SK-N-SH (cell line): ENCODE results near the gene GAMT. TPM values are rescaled to one million over a fixed set of nuclear protein-coding genes. Genes with fewer than 3 reads are reported as not detected.

Source experiments
- ELF1 ChIP-seq: IDR thresholded peaks from 2 replicates; pipeline ENCODE4 v1.4.0; 2012
- FOSL2 ChIP-seq: IDR thresholded peaks from 2 replicates; pipeline ENCODE4 v1.4.0; 2012; ENCODE audit warnings: low read depth, mild to moderate bottlenecking, moderate library complexity, borderline replicate concordance
- GABPA ChIP-seq: IDR thresholded peaks from 2 replicates; pipeline ENCODE4 v1.4.0; 2012; ENCODE audit warnings: low read depth, mild to moderate bottlenecking
- GATA2 ChIP-seq: sonication (generic); formaldehyde crosslinking; IDR thresholded peaks from 2 replicates; pipeline ENCODE4 v1.5.0; 2020; ENCODE audit warnings: mild to moderate bottlenecking, missing genetic modification reagents
- JUND ChIP-seq: IDR thresholded peaks from 2 replicates; pipeline ENCODE4 v1.4.0; 2012
- MEF2A ChIP-seq: IDR thresholded peaks from 2 replicates; pipeline ENCODE4 v1.4.0; 2012; ENCODE audit warnings: low read depth, borderline replicate concordance
- POLR2AphosphoS5 ChIP-seq: IDR thresholded peaks from 2 replicates; pipeline ENCODE4 v1.6.1; 2012; ENCODE audit warnings: low read depth, low read length
- RFX5 ChIP-seq: IDR thresholded peaks from 2 replicates; pipeline ENCODE4 v1.6.1; 2012; ENCODE audit warnings: mild to moderate bottlenecking, improper control_type of control experiment, low read length
- polyA plus RNA-seq, 3 experiments: library from polyadenylated mRNA; depleted of rRNA; stranded (reverse); fragments of >200 nt; gene quantifications; 2 replicates each; pipeline ENCODE4 v1.2.3, GENCODE V29; 2012
- TF ChIP-seq, protein P1 (sequence below): IDR thresholded peaks from 2 replicates; pipeline ENCODE4 v1.6.1; 2012; ENCODE audit warnings: mild to moderate bottlenecking, low read depth, low read length, moderate library complexity
- TF ChIP-seq, protein P2 (sequence below): IDR thresholded peaks from 2 replicates; pipeline ENCODE4 v1.4.0; 2012; ENCODE audit warnings: low read depth, borderline replicate concordance
- TF ChIP-seq, protein P3 (sequence below): fragments of 150-350 bp; IDR thresholded peaks from 2 replicates; pipeline ENCODE4 v1.6.1; 2017; ENCODE audit warnings: antibody characterized with exemption, low read length, low read depth, borderline replicate concordance
- TF ChIP-seq, protein P4 (sequence below): IDR thresholded peaks from 2 replicates; pipeline ENCODE4 v1.4.0; 2012; ENCODE audit warnings: low read depth, borderline replicate concordance

Gene GAMT
- polyA plus RNA-seq, 1 of the 3 experiments (the other 2 are of a cell fraction): 85.3 TPM

DNA sequence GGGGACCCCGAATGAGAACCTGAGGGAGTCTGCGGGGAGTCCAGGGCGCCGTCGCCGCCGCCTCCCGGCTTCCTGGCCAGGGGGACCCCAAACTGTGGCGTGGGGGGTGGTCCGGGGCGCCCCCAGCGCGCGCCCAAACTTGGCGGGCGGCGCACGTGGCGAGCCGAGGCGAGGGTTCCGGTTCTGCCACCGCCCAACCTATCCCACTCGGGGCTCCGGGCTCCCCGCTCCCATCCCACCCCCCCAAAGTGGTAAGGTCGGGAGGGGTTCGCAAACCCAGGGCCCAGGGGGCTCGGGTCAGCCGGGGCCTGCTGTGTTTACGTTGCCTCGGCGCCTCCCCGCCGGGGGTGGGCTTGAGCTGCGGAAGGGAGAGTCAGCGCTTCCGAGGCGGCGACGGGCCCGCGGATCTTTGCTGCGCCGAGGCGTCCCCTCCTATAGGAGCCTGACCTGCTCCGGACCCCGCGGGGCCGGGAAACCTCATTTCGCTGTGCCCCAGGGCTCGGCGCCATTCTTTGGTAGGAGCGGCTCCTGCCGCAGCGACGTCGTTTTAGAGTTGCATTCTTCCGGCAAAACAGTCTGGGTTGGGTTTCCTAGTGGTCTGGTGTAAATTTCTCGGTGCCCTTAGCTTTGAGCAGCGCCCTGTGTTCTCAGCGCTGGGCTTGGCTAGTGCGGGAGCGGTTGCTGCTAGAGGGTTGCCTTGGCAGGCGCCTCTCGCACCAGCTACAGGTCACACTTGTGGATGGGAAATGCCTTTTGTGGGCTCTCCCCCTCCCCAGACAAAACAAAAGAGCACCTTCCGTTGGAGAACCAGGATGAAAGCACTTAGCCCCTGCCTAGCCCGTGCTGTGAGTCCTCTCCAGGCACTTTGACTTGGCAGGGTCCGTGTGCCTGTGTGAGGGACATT, 7.2 kb upstream of the GAMT start (continued):
- TF ChIP-seq, protein P1, sequence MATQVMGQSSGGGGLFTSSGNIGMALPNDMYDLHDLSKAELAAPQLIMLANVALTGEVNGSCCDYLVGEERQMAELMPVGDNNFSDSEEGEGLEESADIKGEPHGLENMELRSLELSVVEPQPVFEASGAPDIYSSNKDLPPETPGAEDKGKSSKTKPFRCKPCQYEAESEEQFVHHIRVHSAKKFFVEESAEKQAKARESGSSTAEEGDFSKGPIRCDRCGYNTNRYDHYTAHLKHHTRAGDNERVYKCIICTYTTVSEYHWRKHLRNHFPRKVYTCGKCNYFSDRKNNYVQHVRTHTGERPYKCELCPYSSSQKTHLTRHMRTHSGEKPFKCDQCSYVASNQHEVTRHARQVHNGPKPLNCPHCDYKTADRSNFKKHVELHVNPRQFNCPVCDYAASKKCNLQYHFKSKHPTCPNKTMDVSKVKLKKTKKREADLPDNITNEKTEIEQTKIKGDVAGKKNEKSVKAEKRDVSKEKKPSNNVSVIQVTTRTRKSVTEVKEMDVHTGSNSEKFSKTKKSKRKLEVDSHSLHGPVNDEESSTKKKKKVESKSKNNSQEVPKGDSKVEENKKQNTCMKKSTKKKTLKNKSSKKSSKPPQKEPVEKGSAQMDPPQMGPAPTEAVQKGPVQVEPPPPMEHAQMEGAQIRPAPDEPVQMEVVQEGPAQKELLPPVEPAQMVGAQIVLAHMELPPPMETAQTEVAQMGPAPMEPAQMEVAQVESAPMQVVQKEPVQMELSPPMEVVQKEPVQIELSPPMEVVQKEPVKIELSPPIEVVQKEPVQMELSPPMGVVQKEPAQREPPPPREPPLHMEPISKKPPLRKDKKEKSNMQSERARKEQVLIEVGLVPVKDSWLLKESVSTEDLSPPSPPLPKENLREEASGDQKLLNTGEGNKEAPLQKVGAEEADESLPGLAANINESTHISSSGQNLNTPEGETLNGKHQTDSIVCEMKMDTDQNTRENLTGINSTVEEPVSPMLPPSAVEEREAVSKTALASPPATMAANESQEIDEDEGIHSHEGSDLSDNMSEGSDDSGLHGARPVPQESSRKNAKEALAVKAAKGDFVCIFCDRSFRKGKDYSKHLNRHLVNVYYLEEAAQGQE: no peak
- TF ChIP-seq ELF1 (no peak), JUND (no peak), GATA2 (CRISPR knock-in tag) (no peak), MEF2A (no peak), FOSL2 (no peak), GABPA (no peak; the same call in 1 of the 2 replicates), RFX5 (no peak), POLR2AphosphoS5 (no peak)
- TF ChIP-seq, protein P2, sequence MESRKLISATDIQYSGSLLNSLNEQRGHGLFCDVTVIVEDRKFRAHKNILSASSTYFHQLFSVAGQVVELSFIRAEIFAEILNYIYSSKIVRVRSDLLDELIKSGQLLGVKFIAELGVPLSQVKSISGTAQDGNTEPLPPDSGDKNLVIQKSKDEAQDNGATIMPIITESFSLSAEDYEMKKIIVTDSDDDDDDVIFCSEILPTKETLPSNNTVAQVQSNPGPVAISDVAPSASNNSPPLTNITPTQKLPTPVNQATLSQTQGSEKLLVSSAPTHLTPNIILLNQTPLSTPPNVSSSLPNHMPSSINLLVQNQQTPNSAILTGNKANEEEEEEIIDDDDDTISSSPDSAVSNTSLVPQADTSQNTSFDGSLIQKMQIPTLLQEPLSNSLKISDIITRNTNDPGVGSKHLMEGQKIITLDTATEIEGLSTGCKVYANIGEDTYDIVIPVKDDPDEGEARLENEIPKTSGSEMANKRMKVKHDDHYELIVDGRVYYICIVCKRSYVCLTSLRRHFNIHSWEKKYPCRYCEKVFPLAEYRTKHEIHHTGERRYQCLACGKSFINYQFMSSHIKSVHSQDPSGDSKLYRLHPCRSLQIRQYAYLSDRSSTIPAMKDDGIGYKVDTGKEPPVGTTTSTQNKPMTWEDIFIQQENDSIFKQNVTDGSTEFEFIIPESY: no peak
- TF ChIP-seq, protein P3, sequence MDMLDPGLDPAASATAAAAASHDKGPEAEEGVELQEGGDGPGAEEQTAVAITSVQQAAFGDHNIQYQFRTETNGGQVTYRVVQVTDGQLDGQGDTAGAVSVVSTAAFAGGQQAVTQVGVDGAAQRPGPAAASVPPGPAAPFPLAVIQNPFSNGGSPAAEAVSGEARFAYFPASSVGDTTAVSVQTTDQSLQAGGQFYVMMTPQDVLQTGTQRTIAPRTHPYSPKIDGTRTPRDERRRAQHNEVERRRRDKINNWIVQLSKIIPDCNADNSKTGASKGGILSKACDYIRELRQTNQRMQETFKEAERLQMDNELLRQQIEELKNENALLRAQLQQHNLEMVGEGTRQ: no peak
- TF ChIP-seq, protein P4, sequence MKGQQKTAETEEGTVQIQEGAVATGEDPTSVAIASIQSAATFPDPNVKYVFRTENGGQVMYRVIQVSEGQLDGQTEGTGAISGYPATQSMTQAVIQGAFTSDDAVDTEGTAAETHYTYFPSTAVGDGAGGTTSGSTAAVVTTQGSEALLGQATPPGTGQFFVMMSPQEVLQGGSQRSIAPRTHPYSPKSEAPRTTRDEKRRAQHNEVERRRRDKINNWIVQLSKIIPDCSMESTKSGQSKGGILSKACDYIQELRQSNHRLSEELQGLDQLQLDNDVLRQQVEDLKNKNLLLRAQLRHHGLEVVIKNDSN: no peak
